ENCODE data around the gene KIF17. TPM values are rescaled to one million over a fixed set of nuclear protein-coding genes. Genes with fewer than 3 reads are reported as not detected.
A peak's percentile ranks its signal among the peaks of the same experiment; 100 is the strongest.
"Not testable (repeated sequence)": the region's sequence is repeated elsewhere in the genome, so short reads cannot be mapped to it uniquely, and the experiment has no call there.

The KIF17 gene
- total RNA-seq, 1 donor from 2014 or later: 2.4 TPM

DNA sequence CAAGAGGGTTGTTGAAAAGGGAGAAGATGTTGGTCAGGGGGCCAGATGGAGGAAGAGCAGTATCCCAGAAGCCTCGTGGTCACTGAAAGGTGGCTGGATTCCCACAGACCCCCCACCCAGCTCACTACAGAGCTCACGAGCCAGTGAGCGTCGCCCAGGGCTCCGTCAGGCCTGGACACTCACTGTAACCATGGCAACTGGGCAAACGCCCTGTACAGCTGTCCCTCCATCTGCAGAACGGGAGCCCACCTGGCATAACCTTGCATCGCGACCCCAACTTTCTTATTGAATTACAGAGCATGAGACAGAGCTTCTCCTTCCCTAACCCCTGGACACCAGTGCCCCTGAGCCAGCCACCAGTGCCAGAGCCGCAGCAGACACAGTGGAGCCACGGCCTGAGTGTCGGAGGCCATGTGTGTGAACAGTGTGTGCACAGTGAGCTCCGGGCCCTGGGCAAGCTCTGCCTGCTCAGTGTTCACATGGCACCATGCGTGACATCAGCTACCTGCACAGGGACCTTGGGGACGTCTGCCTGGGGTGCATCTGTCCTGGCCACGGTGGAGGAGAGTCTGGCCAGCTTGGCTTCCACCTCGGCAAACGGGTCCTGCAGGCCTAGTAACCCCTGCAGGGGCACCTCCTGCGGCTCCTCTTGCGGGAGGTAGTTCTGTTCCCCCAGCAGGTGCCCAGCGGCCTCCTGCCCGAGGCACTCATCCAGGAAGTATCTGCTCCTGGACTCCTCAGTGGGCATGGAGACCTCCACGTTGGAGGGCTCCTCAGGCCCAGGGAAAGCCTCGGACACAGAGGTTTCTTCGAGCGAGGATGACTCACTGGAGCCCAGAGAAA, 30.7 kb downstream of the KIF17 start:
- no peak for DNase-seq

DNA sequence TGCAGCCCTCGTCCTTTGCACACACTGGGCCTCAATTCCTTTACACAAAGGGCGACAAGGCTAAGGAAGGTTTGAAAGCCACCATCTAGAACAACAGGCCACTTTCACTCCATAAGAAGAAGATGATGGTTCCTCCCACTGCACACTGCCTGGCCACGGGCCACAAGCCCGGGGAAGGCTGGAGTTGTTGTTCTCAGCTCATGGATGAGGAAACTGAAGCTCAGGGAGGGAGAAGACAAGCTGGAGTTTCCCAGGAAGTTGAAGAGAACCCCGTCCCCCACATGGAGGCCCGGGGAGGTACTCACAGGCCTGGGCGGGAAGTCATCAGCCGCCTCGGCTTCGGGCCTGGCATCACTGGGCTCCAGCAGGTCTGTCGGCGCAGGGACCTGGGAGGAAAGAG, 32.1 kb downstream of the KIF17 start:
- DNase-seq: no peak

DNA sequence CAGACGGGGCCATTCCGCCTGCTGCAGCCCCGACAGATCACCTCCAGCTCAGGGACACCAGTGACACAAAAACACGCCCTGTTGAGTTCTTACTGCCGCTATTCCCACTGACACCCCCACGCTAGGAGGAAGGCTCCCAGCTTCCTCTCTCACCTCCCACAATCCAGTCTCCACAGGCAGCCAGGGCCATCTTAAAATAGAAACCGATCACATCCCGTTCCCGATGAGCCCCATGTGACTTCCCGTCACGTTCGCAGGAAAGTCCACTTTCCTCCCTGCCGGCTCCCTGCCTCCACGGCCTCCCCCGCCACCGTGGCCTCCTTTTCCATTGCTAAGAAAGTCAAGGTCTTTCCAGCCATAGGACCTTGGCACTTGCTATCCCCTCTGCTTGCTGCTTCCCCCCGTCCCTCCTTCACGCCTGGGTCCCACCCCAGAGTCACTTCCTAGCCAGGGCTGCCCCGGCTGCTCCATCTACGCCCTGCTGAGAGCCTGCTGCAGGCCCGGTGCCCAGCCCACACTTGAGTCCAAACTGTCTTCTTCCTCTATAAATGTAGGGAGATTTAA, 32.6 kb downstream of the KIF17 start:
- no peak for DNase-seq

DNA sequence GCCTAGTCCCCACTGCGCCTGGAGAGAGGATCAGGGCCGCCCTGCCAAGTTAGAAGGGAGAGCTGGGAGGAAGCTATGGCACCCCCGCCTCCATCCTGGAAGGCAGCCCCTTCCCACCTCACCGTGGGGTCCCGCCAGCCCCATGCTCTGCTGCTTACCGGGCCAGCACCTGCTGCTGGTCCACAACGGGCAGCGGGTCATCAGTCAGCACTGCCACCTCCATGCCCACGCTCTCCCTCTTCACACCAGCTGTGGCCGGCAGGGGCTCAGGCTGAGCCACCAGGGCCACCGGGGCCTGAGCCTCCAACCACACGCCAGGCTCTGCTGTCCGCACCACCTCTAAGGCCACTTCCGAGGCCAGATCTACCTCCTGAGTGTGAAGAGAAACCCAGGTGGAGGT, 33.2 kb downstream of the KIF17 start:
- no peak for DNase-seq

DNA sequence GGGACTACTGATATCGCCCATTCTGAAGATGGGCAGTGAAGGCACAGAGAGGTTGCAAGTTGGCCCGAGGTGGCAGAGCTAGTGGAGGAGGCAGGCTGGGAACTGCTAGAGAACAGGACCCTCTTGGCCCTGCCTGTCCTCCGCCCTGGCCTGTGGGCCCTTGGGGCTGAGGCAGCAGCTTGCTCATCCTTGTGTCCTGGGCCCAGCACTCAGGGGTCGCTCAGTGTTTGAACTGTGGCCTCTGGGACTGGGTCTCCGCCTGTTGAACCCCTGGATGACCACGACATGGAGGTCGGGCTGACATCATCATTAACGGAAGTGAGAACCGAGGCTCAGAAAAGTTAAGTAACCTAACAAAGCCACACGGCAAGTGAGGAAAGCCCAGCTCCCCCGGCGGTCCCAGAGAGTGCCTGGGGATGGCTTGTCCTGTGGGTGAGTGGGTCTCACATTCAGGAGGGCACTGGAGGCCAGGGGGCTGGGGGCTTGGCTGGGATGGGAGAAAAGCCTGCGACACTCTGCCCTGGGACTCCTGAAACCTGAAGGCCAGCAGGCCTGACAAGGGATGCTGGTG, 33.7 kb downstream of the KIF17 start:
- DNase-seq: no peak

DNA sequence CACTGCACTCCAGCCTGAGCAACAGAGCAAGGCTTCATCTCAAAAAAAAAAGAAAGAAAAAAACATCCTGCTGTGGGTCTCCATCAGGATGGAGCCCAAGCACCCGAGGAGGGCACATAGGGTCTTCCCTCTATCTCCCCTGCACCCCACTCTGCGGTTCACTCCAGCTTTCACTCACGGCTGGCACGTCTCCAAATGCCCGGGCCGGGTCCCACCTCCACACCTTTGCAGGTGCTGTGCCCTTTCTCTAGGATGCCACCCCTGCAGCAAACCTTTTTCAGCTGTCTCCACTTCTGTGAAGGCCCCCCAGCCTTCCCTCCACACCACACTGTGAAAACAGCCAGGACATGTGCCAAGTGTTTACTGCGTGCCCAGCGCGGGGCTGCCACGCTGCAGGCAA, 34.2 kb downstream of the KIF17 start:
- no peak for DNase-seq

DNA sequence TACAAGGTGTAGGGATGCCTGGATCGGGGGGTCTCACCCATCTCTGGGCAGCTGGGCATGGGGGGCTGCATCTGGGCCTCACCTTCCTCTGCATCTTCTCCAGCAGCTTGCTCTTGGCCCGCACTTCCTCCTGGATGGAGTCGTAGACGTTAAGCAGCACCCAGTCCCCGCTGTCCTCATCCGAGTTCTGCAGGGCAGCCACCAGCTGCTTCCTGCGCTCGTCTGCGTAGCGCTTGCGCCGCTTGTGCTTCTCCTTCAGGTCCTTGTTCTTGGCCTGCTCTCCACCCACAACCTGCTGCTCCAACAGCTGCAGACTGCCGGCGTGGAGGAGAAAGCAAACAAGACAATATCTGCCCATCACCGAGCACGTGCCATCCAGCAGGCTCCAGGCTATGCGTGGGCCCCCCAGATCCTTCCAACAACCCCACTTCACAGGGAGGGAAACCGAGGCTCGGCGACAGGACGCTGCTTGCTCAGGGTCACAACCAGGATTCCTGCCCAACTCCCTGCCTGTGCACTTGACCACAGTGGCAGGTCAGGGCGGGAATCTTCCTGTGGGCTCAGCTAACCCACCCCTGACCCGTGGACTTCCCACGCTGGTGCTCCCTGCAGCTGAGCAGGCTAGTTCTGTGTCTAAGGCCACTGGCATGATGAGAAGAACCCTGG, 35.1 kb downstream of the KIF17 start:
- DNase-seq: peak; percentile 34

DNA sequence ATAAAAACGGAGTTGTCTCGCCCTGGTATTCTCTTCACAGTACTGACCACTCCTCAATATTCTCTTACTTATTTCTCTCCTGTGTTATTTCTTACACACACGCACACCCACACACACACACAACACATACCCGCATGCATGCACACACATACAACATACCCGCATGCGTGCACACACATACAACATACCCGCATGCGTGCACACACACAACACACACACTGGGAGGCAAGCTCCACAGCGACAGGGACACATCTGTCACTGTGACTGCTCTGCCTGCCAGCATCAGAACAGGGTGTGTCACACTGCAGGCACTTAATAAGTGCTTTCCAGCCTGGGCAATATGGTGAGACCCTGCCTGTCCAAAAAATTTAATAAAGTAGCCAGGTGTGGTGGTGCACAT, 35.8 kb downstream of the KIF17 start:
- DNase-seq: no peak

DNA sequence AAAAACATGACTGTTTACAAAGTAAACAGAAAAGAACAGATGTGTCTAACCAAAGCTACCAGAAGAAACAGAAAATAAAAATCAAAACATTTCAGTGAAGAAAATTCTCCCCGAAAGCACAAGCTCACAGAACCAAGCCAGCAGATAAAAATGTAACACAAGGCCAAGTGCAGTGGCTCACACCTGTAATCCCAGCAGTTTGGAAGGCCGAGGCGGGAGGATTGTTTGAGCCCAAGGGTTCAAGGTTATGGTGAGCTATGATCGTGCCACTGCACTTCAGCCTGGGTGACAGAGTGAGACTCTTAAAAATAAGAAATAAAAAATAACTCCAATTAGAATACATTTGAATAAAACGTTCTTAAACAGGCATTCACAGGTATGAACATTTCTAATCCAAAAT, 37.5 kb downstream of the KIF17 start:
- DNase-seq: no peak

DNA sequence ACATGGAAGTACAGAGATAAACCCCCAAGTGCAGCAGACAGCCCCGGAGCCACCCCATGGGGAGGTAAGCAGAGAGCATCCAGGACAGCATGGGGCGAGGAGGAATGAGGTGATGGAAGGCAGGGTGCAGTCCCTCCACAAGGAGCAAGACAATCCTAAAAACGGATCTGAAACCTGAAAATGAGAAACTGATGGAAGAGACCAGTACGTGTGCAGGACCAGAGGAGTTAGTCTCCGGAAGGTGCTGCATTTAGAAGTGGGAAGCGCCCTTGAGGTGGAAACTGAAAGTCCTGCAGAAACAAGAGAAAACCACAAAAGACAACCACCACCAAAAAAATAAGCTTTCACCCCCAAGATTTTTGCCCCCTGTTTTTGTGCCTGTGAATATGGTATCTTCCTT, 39.2 kb downstream of the KIF17 start:
- no peak for DNase-seq

DNA sequence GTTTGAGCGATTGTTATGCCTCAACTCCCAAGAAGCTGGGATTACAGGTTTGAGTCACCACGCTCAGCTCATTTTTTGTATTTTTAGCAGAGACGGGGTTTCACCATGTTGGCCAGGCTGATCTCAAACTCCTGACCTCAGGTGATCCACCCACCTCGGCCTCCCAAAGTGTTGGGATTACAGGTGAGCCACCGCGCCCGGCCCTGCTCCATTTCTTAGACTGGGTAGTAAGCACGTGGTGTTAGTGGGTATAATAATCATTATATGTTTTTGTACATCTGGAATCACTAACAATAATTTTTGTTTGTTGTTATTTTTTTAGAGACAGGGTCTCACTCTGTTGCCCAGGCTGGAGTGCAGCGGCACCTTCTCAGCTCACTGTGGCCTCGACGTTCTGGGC, 44.2 kb downstream of the KIF17 start:
- DNase-seq: not testable (repeated sequence)

DNA sequence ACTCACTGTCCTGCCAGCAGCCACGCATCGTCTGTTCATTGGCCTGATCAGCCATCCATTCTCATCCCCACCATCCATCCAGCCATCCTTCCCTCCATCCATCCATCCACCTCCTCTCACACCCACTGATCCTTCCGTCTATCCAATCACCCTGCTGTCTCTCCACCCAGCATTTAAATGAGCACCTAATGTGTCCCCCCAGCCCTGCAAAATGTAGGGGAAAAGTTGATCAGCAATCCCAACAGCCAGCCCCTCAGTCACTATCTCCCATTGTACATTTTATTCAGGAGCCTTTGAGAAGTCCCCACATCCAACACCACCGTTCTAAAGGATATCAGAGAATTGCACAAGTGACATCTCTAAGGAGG, 45.6 kb downstream of the KIF17 start:
- DNase-seq: no peak

DNA sequence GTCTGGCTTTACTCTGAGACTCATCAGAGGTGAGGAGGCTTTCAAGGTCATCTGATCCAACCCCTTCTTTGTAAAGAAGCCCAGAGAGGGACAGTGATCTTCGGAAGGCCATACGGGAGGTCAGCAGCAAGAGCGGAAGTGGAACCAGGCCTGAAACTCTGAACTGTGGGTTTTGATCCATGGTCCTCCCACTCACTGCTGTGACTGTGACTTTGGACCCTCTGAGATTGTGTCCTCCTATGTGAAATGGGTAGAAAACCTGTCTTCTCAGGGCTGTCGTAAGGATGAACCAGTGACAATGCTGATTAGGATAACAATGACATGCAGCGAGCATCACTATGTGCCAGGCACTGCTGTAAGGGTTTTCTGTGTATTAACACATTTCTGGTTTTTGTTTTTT, 46.9 kb downstream of the KIF17 start:
- no peak for DNase-seq

DNA sequence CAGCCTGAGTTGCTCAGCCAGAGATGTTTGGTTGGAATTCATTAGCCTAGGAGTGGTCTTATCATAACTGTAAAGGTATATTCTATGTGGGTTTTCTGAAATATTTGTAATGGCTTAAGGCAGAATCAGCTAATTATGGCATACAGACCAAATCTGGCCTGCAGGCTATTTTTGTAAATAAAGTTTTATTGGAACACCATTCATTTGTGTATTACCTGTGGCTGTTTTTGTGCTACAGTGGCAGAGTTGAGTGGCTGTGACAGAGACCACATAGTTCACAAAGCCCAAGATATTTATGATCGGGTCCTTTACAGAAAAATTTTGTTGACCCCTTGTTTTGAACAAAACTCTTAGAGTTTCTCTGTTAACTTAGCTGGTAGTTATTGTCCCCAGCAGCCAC, 49.2 kb downstream of the KIF17 start:
- DNase-seq: no peak

DNA sequence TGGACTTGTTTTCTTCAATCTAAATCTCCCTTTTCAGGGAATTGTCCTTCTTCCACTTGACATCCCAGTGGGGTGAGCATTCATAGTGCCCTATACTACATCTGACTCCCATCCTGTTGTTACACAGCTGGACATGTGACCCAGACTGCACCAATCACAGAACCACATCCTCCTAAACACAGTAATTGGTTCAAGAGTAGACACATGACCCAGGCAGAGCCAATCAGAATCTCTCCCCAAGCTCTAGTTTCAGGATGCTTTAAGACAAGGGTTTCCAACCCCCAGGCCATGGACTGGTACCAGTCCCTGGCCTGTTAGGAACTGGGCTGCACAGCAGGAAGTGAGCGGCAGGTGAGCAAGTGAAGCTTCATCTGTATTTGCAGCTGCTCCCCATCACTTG, 51.0 kb downstream of the KIF17 start:
- no peak for DNase-seq

DNA sequence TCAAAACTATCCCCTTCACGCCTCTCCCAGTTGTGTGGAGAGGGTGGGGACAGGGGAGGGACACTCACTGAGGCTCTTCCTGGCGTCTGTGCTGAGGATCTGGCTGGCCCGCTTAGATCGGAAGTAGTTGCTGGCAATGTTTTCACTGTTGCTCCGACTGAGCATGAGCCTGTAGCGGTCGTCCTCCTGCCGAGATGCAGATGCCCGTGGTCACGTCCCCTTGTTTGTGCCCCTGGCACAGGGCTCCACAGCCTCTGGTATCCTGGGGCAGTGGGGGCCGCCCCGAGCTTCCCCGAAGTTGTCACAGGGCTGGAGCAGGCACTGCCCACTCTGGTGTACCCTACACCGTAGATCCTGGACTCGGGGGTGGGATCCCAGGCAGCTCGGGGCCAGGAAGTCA, 51.7 kb downstream of the KIF17 start:
- DNase-seq: no peak

DNA sequence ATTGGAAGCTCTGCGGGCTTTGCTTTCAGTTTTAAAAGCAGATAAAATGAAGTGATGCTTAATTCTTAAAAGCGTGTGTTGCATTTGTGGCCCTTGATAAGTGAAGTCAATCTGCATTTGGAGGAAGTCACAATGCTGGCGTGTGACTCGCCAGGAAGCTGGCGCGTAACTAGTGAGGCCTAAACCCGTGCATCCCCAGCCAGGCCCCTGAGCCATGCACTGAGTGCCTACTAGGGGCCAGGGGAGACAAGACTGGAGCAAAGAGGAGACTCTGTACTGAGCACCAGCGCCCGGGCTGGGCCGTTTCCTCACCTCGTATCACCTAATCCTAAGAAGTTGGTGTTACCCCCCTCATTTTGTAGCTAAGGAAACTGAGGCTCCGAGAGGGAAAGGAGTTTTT, 52.1 kb downstream of the KIF17 start:
- no peak for DNase-seq

DNA sequence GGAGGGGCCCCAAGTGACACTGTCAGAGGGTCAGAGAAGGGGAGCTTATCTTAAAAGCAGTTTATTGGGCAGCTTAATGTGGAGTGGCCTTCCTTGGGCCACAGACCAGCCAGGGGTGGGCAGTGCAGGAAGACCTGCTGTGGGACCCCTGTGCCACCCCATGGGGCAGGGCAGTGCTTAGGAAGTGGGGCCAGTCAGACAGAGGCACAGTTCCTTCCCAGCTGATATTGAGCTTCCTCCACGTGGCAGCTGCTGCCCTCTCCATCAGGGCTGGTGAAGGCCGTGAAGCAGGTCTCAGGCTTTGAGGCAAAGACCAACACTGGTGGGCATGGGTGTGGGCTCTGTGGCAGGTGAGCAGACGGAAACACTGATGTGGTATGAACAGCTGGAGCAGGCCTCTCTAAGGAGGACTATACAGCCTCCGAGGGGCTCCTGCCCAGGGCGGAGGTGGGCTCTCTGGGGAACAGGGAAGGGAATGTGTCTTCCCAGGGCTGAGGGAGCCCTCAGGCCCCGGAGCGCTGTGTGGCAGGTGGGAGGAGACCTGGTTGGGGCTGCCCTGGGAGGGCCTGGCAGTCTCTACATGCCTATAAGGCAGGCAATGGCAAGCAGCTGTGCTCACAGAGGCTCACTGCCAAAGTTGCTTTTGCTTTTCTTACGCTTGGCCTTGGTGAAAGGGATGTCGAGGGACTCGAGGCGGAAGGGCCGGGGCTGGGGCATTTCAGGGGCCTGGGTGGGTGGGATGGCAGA, 53.7 kb downstream of the KIF17 start:
- peak; percentile 13 for DNase-seq

DNA sequence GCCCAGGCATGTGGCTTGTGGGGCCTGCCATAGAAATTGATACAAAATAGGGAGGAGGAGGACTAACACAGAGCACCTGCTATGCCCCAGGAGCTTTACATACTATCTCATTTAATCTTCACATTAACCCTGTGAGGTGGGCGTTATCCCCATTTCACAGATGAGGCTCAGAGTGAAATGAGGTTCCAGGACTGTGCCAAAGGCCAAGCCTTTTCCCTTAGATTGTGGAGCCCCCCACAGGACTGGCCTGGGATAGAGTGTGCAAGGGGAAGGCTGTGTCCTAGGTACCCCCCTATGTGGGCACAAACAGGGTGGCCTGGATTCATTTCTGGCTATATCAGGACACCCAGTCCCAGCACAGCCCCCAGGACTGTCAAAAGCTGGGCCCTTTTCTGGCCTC, 54.4 kb downstream of the KIF17 start:
- no peak for DNase-seq

DNA sequence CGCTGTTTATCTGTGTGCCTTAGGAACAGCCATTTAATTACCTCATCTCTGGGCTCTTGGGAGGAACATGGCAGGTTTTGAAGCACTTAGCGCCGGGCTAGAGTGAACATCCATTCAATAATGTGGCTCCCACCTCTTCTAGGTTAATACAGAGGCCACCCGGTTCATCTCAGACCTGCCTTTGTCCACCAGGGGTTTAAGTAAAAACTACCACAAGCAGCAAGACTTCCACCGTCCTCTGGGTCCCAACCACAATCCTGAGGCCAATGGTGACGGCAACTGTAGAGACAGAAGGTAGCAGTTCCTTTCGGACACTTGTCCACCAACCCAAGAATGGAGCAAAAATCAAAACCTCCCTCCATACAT, 55.7 kb downstream of the KIF17 start:
- DNase-seq: no peak

DNA sequence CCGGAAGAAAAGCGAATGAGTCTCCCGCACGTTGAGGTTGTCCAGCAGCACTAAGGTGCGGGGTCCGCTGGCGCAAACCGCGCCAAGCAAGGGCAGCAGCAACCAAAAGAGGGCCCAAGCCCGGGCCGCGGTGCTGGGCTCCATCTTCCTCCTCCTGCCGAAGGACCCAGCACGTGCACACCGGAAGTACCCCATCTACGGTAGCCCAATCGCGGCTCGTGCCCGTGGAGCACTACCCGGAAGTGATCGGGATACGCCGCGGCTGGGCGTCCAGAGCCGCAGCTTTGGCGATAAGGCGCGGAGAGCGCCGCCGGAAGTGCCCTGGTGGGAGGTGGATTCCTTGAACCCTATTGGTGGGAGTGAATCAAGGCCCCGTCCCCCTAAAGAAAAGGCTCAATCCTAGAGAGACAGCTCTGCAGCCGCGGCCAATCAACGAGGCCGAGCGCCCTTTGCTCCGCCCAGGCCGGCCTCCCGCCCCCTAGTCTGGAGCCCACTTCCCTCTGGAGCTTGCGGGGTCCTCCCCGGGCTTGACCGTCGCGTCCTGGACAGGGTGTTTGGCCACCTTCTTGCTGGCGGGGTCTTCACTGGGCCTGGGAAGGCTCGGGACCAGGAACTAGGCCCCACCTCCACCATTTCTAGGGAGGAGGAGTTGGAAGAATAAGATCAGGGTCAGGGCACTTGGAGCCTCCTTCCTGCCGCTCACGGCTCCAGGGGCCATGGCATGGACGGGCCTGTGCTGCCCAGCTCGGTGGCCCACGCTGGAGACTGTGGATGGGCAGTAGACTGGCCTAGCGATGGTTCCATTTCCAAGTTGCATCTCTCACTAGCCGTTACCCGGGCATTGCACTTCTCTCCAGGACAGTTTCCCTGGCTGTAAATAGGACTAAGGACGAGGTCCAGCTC, 56.3 kb downstream of the KIF17 start, which contains the start of gene DDOST:
DDOST (minus strand) TSS at position 163 of the 903 bp plus-strand sequence; CDS start at position 144, 19 bp downstream.
- peak; percentile 99 for DNase-seq

DNA sequence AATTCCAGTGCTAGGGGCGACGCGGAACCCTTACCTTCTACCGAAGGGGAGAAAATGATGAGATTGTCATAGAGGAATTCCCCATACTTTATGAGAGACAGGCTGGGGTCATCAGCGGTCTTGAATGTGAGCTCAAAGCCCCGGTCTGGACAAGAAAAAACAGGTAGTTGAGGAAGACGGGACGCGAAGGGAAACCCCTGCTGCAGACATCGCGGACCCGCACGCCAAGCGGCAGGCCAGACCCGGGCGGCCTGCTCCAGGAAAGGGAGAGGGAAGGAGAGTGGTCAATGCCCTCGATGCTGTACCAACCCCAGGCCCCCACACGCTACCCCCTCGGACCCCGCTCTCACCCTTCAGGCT, 57.0 kb downstream of the KIF17 start:
- DNase-seq: no peak

Data from tongue (tissue), 2 donors.